HCT116 (cell line): ENCODE data around the gene IL20. TPM values are rescaled to one million over a fixed set of nuclear protein-coding genes. Genes with fewer than 3 reads are reported as not detected.

ENCODE experiments used
- ATAC-seq: fragments of 200-7000 bp; cut with Tn5 transposase; 2 replicates; pipeline ENCODE4 v1.9.1; 2020; ENCODE audit warnings: mild to moderate bottlenecking, moderate library complexity
- BruUV-seq: library from RNA; stranded (reverse); fragments of 400-500 nt; replicated peaks from 2 replicates; lab custom pipeline; 2021; lab: Mats Ljungman, UMichigan
- CTCF ChIA-PET: fragments of 300-600 bp; sonication (Branson Sonifier 250); formaldehyde crosslinking; loops from one replicate; lab custom pipeline; 2021; ENCODE audit warnings: antibody characterized with exemption; lab: Charles Lee
- POLR2A ChIA-PET: fragments of 300-600, 350-600 bp; sonication (Branson Sonifier 250); formaldehyde crosslinking; loops from one replicate; lab custom pipeline; 2021; ENCODE audit warnings: antibody characterized with exemption; lab: Charles Lee
- RAD21 ChIA-PET, 2 experiments: fragments of 300-600 bp; sonication (Branson Sonifier 250); formaldehyde crosslinking; loops; one replicate each; lab custom pipeline; 2023; ENCODE audit warnings: low total read pairs in 2 of 2; ENCODE audit not compliant: uncharacterized antibody in 2 of 2, unreplicated experiment in 2 of 2, low non-redundant PET in 1 of 2; lab: Charles Lee
- DNase-seq: peaks from one replicate; pipeline ENCODE4 v3.0.0-alpha.2; 2010; ENCODE audit warnings: low read depth, low spot score
- H2AFZ ChIP-seq: fragments of 200-600 bp; shearing (Covaris generic), sonication (generic); 2 replicates; pipeline ENCODE4 v1.6.1; 2017; ENCODE audit warnings: low read depth, mixed run types, mixed read lengths, antibody characterized with exemption, low read length; ENCODE audit not compliant: poor library complexity, severe bottlenecking
- H3K27ac ChIP-seq: 2 replicates; pipeline ENCODE4 v1.5.1; 2012; ENCODE audit warnings: low read depth, low read length
- H3K27me3 ChIP-seq: fragments of 200-600 bp; sonication (generic); 2 replicates; pipeline ENCODE4 v1.6.1; 2016; ENCODE audit warnings: mixed run types, low read length, mixed read lengths; ENCODE audit not compliant: insufficient read depth
- H3K36me3 ChIP-seq, 2 experiments: fragments of 200-500 bp in 1 of 2; fragments of 200-600 bp in 1 of 2; sonication (Bioruptor generic) in 1 of 2; sonication (generic) in 1 of 2; 2 replicates each; pipeline versions ENCODE4 v1.5.1 to v1.6.1; 2014 to 2016; ENCODE audit warnings: low read length in 2 of 2, inconsistent platforms in 1 of 2, mixed read lengths in 1 of 2, mixed run types in 1 of 2; ENCODE audit not compliant: insufficient read depth in 2 of 2, control insufficient read depth in 1 of 2
- H3K4me1 ChIP-seq, 2 experiments: fragments of 200-600 bp in 1 of 2; sonication (generic) in 1 of 2; 2 replicates each; pipeline versions ENCODE4 v1.5.1 to v1.6.1; 2012 to 2017; ENCODE audit warnings: low read length in 2 of 2, inconsistent platforms in 1 of 2, mild to moderate bottlenecking in 1 of 2, mixed read lengths in 1 of 2, mixed run types in 1 of 2, moderate library complexity in 1 of 2; ENCODE audit not compliant: insufficient read depth in 2 of 2, control insufficient read depth in 1 of 2
- H3K4me2 ChIP-seq: fragments of 200-600 bp; sonication (generic); 2 replicates; pipeline ENCODE4 v1.6.1; 2017; ENCODE audit warnings: mixed run types, low read length, mixed read lengths
- H3K4me3 ChIP-seq, 2 experiments: fragments of 200-600 bp in 1 of 2; sonication (generic) in 1 of 2; replicated peaks in 1 of 2; 2 replicates each; pipeline ENCODE4 v1.5.1; 2011 to 2016; ENCODE audit warnings: low read length in 2 of 2, control low read depth in 1 of 2, low read depth in 1 of 2, mild to moderate bottlenecking in 1 of 2, mixed read lengths in 1 of 2, mixed run types in 1 of 2
- H3K79me2 ChIP-seq: fragments of 200-600 bp; sonication (generic); 2 replicates; pipeline ENCODE4 v1.6.1; 2017; ENCODE audit warnings: mild to moderate bottlenecking, mixed run types, low read length, moderate library complexity, mixed read lengths; ENCODE audit not compliant: insufficient read depth
- H3K9ac ChIP-seq: fragments of 200-600 bp; sonication (generic); 2 replicates; pipeline ENCODE4 v1.6.1; 2016; ENCODE audit warnings: low read length, mixed read lengths
- H3K9me2 ChIP-seq: fragments of 200-600 bp; sonication (generic), shearing (Covaris generic); 2 replicates; pipeline ENCODE4 v1.6.1; 2017; ENCODE audit warnings: mixed run types, mild to moderate bottlenecking, moderate library complexity; ENCODE audit not compliant: insufficient read depth
- H3K9me3 ChIP-seq, 2 experiments: fragments of 200-500 bp in 1 of 2; fragments of 200-600 bp in 1 of 2; sonication (Bioruptor generic) in 1 of 2; sonication (generic) in 1 of 2; 2 replicates each; pipeline ENCODE4 v1.6.1; 2014 to 2017; ENCODE audit warnings: low read length in 2 of 2, mixed read lengths in 2 of 2, inconsistent platforms in 1 of 2, low read depth in 1 of 2, mild to moderate bottlenecking in 1 of 2, mixed run types in 1 of 2, moderate library complexity in 1 of 2; ENCODE audit not compliant: control insufficient read depth in 1 of 2, insufficient read depth in 1 of 2
- H4K20me1 ChIP-seq: fragments of 200-600 bp; sonication (generic), shearing (Covaris generic); 2 replicates; pipeline ENCODE4 v1.6.1; 2017; ENCODE audit warnings: mixed run types, mild to moderate bottlenecking, moderate library complexity; ENCODE audit not compliant: insufficient read depth
- CBX3 ChIP-seq: IDR thresholded peaks from 2 replicates; pipeline ENCODE4 v1.6.1; 2012; ENCODE audit warnings: low read depth
- CEBPB ChIP-seq: IDR thresholded peaks from 2 replicates; pipeline ENCODE4 v1.6.1; 2012; ENCODE audit warnings: low read depth
- ELF1 ChIP-seq: IDR thresholded peaks from 2 replicates; pipeline ENCODE4 v1.6.1; 2012; ENCODE audit warnings: low read depth, borderline replicate concordance
- EZH2phosphoT487 ChIP-seq: fragments of 200-600 bp; IDR thresholded peaks from 2 replicates; pipeline ENCODE4 v1.6.1; 2018; ENCODE audit warnings: antibody characterized with exemption, borderline replicate concordance
- FOSL1 ChIP-seq: IDR thresholded peaks from 2 replicates; pipeline ENCODE4 v1.6.1; 2012; ENCODE audit warnings: low read depth
- MAX ChIP-seq: IDR thresholded peaks from 2 replicates; pipeline ENCODE4 v1.6.1; 2012
- RAD21 ChIP-seq: IDR thresholded peaks from 2 replicates; pipeline ENCODE4 v1.6.1; 2012; ENCODE audit warnings: low read depth, mild to moderate bottlenecking
- SRF ChIP-seq: IDR thresholded peaks from 2 replicates; pipeline ENCODE4 v1.6.1; 2012; ENCODE audit warnings: low read depth
- TCF7L2 ChIP-seq: IDR thresholded peaks from 2 replicates; pipeline ENCODE4 v1.7.0; 2011; ENCODE audit warnings: borderline replicate concordance, inconsistent platforms; ENCODE audit not compliant: insufficient read depth, insufficient read length; ENCODE audit errors: extremely low read depth
- intact Hi-C: fragments of 100-400 bp; cut with micrococcal nuclease; formaldehyde crosslinking; loops from 2 replicates; pipeline ENCODE4 v1.10.0; 2022
- total RNA-seq: library from RNA; stranded (reverse); gene quantifications from one replicate; pipeline ENCODE4 v1.2.1, GENCODE V29; 2021; ENCODE audit not compliant: unreplicated experiment
- TF ChIP-seq, protein P1 (sequence below): IDR thresholded peaks from 2 replicates; pipeline ENCODE4 v1.6.1; 2012

IL20 gene
- total RNA-seq, 1 experiment from 2014 or later, result not detected

DNA sequence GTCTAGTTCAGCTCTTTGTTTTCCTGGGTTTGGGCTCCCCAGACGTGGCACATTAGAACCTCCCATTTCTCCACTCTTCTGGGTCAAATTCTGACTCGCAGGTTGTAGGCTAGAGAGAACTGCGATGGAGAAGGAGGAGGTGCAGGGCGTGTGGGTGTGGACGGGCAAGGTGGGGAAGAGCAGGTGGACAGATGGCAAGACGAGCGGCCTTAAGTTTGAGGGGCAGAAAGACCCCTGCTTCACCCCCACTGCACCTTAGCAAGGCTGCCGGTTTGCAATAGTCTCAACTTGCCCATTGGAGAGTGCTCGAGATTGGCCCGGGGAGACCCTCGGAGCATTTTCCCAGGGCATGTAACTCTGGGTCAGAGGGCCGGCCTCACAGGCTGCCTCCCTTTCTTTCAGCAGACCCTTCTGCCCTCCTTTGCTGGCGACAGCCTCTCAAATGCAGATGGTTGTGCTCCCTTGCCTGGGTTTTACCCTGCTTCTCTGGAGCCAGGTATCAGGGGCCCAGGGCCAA lies 33.5 kb downstream of the IL20 start:
- Histone ChIP-seq H3K4me3 (no peak overlapping the region), H3K27ac (no peak overlapping the region), H3K36me3 (no peaks in the 10 kb centered on the region), H3K79me2 (no peaks in the 10 kb centered on the region), H3K27me3 (no peaks in the 10 kb centered on the region), H3K4me2 (peak overlapping the region; percentile 63), H4K20me1 (no peaks in the 10 kb centered on the region), H3K9me3 (no peaks in the 10 kb centered on the region), H3K9ac (no peak overlapping the region), H2AFZ (no peak overlapping the region), H3K9me2 (no peaks in the 10 kb centered on the region), H3K4me1 (peaks cover 9 to 18% of the 10 kb centered on the region in 2 experiments)
- RAD21 ChIA-PET, result no interaction called here
- intact Hi-C loops, result no loop called here
- no peak for ATAC-seq
- TF ChIP-seq CEBPB, result no peak
- no peak for TF ChIP-seq CBX3
- TF ChIP-seq FOSL1, result no peak
- no peak for TF ChIP-seq RAD21
- TF ChIP-seq EZH2phosphoT487, result no peak
- BruUV-seq, result no TSS peak
- CTCF ChIA-PET, result interaction anchor here (0.9 to 2.0 kb wide), 2 partner anchors 13 to 33 kb away, joined by 3 to 5 read pairs; partner anchors contain the start of gene IL20
- no peak for DNase-seq
- POLR2A ChIA-PET, result no interaction called here

DNA sequence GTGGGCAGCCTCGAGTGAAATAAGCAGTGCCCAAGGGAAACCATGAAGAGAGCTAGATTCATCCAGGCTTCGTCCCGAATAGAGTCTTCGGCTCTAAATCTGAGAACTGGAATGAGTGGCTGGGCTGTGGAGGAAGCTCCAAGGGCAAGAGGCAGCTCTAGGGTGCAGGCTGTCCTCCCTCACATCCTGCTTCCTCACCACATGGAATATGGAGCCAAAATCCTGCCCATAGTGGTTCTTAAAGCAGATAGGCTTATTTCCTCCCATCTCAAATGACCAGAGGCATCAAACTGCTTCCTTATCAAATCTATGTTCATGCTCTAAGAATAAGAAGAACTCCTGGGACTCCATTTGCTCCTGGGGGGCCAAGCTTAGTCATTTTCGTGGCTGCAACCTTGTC lies 34.3 kb downstream of the IL20 start:
- DNase-seq, result no peak
- ChIA-PET RAD21 (no interaction called here), POLR2A (no interaction called here), CTCF (interaction anchor here (2.0 kb wide), 1 partner anchor 13 kb away, joined by 5 read pairs; no protein-coding TSS in a partner anchor)
- intact Hi-C loops, result no loop called here
- no peak for ATAC-seq
- Histone ChIP-seq H3K4me3 (no peak overlapping the region), H2AFZ (no peak overlapping the region), H3K36me3 (no peaks in the 10 kb centered on the region), H3K4me2 (no peak overlapping the region), H3K79me2 (no peaks in the 10 kb centered on the region), H3K27ac (no peak overlapping the region), H4K20me1 (no peaks in the 10 kb centered on the region), H3K9me3 (no peaks in the 10 kb centered on the region), H3K4me1 (peaks cover 9 to 20% of the 10 kb centered on the region in 2 experiments), H3K9me2 (no peaks in the 10 kb centered on the region), H3K9ac (no peak overlapping the region), H3K27me3 (no peaks in the 10 kb centered on the region)
- TF ChIP-seq ELF1 (no peak), MAX (no peak), SRF (no peak), TCF7L2 (no peak), RAD21 (no peak), CBX3 (no peak)
- TF ChIP-seq, protein P1, sequence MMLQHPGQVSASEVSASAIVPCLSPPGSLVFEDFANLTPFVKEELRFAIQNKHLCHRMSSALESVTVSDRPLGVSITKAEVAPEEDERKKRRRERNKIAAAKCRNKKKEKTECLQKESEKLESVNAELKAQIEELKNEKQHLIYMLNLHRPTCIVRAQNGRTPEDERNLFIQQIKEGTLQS, result no peak
- BruUV-seq, result no TSS peak
